ENCODE results near the gene KLHL14. TPM values are rescaled to one million over a fixed set of nuclear protein-coding genes. Genes with fewer than 3 reads are reported as not detected.

Gene KLHL14
- total and polyA plus RNA-seq, 2 of the 13 experiments (the other 11 are each of a cell fraction or from before 2014, with no cell fraction given) = 16.0 to 41.8 TPM

DNA sequence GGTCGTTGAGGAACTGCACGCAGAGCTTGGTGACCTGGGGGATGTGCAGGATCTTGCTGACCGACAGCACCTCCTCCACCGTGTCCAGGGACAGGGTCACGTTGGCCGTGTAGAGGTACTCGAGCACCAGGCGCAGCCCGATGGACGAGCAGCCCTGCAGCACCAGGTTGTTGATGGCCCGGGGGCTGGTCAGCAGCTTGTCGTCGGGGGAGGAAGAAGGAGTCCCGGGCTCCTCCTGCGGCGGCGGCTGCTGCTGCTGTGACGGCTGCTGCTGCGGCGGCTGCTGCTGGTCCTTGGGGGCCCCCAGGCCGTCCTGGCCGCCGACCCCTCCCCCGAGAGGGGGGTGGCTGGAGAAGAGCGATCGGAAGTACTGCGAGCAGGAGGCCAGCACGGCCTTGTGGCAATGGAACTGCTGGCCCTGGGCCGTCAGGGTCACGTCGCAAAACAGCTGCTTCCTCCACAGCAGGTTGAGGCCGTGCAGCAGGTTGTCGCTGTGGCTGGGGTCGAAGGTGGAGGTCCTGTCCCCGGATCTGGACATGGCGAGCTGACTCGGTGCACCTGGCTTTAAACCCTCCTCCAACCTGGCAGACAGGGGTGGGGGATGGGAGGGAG, 2.7 kb downstream of the KLHL14 start (continued):
- TF ChIP-seq, protein P1, sequence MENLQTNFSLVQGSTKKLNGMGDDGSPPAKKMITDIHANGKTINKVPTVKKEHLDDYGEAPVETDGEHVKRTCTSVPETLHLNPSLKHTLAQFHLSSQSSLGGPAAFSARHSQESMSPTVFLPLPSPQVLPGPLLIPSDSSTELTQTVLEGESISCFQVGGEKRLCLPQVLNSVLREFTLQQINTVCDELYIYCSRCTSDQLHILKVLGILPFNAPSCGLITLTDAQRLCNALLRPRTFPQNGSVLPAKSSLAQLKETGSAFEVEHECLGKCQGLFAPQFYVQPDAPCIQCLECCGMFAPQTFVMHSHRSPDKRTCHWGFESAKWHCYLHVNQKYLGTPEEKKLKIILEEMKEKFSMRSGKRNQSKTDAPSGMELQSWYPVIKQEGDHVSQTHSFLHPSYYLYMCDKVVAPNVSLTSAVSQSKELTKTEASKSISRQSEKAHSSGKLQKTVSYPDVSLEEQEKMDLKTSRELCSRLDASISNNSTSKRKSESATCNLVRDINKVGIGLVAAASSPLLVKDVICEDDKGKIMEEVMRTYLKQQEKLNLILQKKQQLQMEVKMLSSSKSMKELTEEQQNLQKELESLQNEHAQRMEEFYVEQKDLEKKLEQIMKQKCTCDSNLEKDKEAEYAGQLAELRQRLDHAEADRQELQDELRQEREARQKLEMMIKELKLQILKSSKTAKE (CRISPR knock-in tag; IDR thresholded peaks at IDR 0.05; ENCODE audit: borderline replicate concordance) = peak; percentile 48; the same call in 1 of the 2 replicates
- TF ChIP-seq SUZ12 (IDR thresholded peaks at IDR 0.05; ENCODE audit: low read depth, low read length) (no peak), U2AF1 (optimal IDR thresholded peaks at IDR 0.05; ENCODE audit: low read depth, low read length) (no peak), TSC22D2 (CRISPR knock-in tag; IDR thresholded peaks at IDR 0.05; ENCODE audit: borderline replicate concordance) (no peak), ZNF138 (CRISPR knock-in tag; IDR thresholded peaks at IDR 0.05; ENCODE audit: low read depth) (peak; percentile 78; the same call in 1 of the 2 replicates), ATM (IDR thresholded peaks at IDR 0.05; ENCODE audit: borderline replicate concordance) (no peak), SPEN (CRISPR knock-in tag; IDR thresholded peaks at IDR 0.05; ENCODE audit: low read depth) (no peak; the same call in 1 of the 2 replicates), NRL (CRISPR knock-in tag; IDR thresholded peaks at IDR 0.05; ENCODE audit: borderline replicate concordance) (0 out of 2 replicates have a peak, but pooled peaks have one; percentile 90), KMT2A (CRISPR knock-in tag; IDR thresholded peaks at IDR 0.05) (peak; percentile 50), ZNF337 (CRISPR knock-in tag; IDR thresholded peaks at IDR 0.05; ENCODE audit: borderline replicate concordance, low read depth) (no peak), ZNF746 (CRISPR knock-in tag; IDR thresholded peaks at IDR 0.05) (peak; percentile 60; the same call in 1 of the 2 replicates), ZFP36L2 (CRISPR knock-in tag; IDR thresholded peaks at IDR 0.05) (no peak), HES4 (CRISPR knock-in tag; IDR thresholded peaks at IDR 0.05; ENCODE audit: borderline replicate concordance) (no peak; the same call in 1 of the 2 replicates), ZSCAN21 (CRISPR knock-in tag; IDR thresholded peaks at IDR 0.05; ENCODE audit: borderline replicate concordance) (peak; percentile 61; the same call in 1 of the 2 replicates), NFKB2 (CRISPR knock-in tag; IDR thresholded peaks at IDR 0.05; ENCODE audit: borderline replicate concordance) (no peak), PHF8 (CRISPR knock-in tag; IDR thresholded peaks at IDR 0.05) (peak; percentile 5; the same call in 1 of the 2 replicates), ZNF510 (CRISPR knock-in tag; IDR thresholded peaks at IDR 0.05; ENCODE audit: low read depth) (no peak)
- TF ChIP-seq, protein P2, sequence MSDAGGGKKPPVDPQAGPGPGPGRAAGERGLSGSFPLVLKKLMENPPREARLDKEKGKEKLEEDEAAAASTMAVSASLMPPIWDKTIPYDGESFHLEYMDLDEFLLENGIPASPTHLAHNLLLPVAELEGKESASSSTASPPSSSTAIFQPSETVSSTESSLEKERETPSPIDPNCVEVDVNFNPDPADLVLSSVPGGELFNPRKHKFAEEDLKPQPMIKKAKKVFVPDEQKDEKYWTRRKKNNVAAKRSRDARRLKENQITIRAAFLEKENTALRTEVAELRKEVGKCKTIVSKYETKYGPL (CRISPR knock-in tag; IDR thresholded peaks at IDR 0.05) = no peak
- TF ChIP-seq, protein P3, sequence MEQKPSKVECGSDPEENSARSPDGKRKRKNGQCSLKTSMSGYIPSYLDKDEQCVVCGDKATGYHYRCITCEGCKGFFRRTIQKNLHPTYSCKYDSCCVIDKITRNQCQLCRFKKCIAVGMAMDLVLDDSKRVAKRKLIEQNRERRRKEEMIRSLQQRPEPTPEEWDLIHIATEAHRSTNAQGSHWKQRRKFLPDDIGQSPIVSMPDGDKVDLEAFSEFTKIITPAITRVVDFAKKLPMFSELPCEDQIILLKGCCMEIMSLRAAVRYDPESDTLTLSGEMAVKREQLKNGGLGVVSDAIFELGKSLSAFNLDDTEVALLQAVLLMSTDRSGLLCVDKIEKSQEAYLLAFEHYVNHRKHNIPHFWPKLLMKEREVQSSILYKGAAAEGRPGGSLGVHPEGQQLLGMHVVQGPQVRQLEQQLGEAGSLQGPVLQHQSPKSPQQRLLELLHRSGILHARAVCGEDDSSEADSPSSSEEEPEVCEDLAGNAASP (CRISPR knock-in tag; IDR thresholded peaks at IDR 0.05; ENCODE audit: borderline replicate concordance) = no peak
- TF ChIP-seq, protein P4, sequence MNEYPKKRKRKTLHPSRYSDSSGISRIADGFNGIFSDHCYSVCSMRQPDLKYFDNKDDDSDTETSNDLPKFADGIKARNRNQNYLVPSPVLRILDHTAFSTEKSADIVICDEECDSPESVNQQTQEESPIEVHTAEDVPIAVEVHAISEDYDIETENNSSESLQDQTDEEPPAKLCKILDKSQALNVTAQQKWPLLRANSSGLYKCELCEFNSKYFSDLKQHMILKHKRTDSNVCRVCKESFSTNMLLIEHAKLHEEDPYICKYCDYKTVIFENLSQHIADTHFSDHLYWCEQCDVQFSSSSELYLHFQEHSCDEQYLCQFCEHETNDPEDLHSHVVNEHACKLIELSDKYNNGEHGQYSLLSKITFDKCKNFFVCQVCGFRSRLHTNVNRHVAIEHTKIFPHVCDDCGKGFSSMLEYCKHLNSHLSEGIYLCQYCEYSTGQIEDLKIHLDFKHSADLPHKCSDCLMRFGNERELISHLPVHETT (CRISPR knock-in tag; conservative IDR thresholded peaks at IDR 0.05) = no peak

Measured in HepG2 (cell line).